HG03196 (cell line): ENCODE results near the gene PCF11.
A peak's percentile ranks its signal among the peaks of the same experiment; 100 is the strongest.

ENCODE experiments used
- ATAC-seq: cut with Tn5 transposase; IDR thresholded peaks from one replicate; pipeline ENCODE4 v1.9.1; 2021; ENCODE audit not compliant: unreplicated experiment

PCF11 gene

DNA sequence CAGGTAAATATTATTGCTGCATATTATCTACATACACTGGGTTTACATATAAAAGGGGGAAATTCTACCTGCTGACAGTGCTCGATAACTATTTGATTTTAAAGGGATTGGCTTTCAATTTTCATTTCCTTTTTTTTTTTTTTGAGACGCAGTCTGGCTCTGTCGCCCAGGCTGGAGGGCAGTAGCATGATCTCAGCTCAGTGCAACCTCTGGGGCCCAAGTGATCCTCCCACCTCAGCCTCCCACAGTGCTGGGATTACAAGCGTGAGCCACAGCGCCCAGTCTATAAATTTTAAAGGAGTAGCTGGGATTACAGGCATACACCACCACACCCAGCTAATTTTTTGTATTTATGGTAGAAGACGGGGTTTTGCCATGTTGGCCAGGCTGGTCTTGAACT is 3.2 kb upstream of the PCF11 start:
- ATAC-seq = no peak

DNA sequence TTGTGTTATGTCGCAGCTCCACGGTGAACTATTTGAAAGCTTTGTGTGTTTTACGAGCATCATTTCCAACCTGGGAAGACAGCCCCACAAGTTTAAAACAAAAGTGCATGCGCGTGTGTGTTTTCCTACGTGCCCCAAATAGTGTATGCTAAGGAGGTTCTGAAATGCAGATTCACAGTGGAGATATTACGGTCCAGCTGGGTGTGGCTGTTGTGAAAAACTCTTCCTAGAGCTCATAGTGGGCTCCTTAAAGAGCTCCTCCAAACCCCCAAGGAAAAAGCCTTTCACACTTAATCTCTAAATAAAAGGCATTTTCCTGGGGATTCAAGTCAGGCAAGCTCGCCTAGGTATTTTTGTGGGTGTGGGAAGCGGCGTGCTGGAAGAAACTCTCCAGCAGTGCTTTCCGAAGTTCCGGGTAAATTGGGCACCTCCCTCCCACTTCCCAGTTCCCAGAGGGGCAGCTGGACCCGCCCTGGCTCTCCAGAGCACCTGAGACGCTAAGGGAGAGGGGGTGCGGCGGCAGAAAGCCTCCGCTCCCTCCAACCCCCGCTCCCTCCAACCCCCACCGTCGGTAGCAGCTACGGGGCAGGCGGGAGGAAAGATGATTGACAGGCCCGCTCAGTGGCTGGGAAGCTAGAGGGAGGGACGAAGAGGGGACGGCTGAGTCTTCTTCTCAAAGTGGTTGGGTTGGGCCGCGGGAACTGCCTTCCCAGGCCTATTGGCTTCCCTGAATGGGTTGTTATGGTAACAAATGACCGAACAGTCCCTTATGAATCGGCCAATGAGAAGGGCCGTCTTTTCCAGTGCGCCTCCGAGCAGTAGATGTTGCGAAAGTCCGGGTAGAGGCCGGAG is 561 bp upstream of the PCF11 start:
- peak; percentile 97 for ATAC-seq

DNA sequence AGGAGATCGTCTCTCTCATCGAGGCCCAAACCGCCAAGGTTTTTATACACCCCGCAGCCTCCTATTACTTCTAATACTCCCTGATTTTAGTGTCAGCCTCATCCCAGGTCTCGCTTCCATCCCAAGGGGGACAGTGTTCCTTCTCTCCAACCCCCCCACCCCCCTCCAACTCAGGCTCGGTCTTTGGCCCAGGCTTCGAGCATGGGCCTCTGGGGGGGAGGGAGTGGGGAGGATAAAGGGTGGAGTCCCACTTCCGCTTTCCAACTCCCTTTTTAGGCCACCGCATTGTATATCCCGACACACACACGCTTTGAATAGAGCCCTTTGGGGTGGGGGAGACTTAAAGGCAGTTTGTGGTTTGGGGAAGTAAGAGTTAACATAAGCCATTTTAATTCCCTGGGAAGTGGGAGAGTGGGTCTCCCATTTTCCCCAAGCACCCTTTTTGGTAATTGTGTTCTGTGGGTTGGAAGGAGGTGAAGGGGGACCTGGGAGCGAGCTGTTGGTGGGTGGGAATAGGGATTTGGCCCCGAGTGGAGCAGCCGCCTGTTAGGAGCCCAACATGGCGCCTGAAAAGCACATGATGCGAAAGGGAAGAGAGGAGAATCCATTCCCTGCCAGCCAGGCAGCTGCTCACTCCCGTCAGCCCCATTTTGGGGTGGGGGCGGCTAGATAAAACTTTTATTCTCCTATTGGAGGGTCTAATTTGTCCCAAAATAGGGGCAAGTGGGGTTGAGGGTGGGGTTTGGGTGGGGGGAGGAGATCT is 844 bp downstream of the PCF11 start:
- ATAC-seq = no peak

- no peak for ATAC-seq
Observed at GRCh38 chr11:83158357-83158786, 1.4 kb downstream of the PCF11 start.

GRCh38 chr11:83158965-83159901 is 2.3 kb downstream of the PCF11 start:
- no peak for ATAC-seq

DNA sequence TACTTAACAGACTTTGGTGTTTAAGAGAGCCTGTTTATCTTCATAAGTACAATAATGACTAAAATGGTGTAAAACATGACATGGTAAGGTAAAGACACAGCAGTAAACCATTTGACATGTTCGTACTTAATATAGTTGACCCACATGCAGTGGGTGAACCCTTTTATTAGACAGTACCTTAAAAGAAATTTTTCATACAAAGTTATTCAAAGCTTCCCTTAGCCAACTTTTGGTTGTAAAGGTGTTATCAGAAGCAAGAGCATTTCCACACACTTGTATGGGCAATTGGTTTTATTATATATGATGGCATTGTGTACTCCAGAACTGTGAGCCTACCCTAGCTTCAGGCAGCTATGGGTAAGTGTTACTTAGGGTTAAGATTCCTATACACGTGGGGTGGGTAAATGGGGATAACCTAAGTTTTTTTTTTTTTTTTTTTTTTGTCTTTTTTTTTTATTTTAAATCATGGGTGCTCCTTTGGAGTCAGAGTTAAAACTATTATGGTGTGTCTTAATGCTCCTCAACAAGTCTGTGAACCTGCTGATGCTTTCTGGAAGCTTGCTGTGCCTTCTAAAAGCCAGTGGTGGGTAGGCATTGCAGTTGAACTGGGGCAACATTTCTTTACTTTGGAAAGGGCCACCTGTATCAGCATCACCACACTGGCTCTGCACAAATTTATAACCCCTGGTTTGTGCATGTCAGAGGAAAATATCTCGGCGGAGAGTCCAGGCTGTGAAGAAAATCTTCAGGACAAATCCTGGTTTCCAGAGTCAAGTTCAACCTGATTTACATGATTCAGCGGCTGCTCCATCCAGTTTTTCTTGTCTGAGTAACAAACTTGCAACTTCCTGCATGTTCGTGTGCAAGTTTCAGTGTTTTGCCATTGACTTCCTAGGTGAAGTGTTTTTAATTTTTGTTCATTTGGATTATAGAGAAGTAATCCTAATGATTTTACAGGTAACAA is 3.3 kb downstream of the PCF11 start:
- no peak for ATAC-seq

DNA sequence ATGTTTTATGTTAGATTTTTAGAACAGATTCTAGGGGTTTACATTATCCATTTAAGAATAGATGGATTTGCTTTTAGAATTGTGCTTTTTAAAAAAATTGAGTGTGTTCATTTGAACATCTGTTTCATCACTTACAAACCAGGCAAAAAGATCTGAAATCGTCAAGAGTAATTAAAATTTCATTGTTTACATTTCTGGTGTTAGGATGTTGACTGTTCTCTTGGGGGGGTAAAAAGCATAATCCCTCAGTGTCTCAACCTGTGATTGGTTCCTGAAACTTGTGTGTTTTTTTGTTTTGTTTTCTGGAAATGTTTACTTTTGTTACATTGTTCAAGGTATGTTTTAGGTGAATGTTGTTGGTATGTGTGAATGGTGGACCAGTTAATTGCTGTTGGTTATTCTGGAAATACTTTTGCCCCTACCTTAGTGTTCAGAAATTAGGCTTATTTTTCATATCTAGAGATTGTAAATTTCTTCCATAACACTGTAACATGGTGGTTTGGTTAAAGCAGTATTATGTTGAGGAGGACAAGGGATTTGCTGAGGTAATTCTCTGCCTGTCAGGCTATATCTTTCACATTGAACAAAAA is 4.8 kb downstream of the PCF11 start:
- ATAC-seq = no peak

- peak; percentile 52 for ATAC-seq
Observed at GRCh38 chr11:83162377-83162776, 5.4 kb downstream of the PCF11 start.

GRCh38 chr11:83166193-83166866 is 9.4 kb downstream of the PCF11 start:
- ATAC-seq = no peak

- ATAC-seq = no peak
Observed at GRCh38 chr11:83168756-83169155, 11.8 kb downstream of the PCF11 start.

DNA sequence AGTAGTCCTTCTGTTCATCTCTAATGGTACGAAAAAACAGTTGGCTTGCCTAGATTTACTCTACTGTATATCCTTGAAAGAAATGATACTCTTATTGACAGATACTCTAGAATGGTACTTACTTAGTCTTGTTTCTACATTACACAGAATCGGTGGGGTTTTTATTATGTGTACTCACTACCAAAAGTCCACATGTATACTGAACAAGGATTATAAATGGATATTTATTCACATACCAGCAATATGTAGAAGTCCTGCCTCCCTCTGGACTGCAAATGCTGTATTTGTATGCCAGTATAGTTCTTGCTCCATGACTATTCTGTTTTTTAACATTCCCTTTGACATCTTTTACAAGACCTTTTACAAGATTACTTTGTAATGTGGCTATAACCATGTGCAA is 13.9 kb downstream of the PCF11 start:
- ATAC-seq = no peak

- no peak for ATAC-seq
Observed at GRCh38 chr11:83172551-83172950, 15.6 kb downstream of the PCF11 start.

DNA sequence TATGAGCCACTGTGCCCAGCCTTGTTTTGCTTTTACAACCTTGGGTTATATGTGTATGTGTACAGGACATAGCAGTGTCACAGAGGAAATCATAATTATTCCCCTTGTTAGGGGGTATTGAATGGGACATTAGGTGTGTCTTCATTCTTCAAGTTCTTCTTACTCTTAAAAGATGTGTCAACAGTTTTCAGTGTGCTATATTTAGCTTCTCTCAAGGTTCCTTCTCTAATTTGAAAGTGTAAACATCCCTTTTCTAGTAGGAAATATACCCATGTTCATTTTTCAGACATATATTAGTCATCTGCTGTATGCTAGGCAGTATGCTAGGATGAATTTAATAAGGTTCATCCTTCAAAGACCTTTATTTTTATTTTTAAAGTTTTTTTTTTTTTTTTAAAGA is 17.1 kb downstream of the PCF11 start:
- ATAC-seq = peak; percentile 44

DNA sequence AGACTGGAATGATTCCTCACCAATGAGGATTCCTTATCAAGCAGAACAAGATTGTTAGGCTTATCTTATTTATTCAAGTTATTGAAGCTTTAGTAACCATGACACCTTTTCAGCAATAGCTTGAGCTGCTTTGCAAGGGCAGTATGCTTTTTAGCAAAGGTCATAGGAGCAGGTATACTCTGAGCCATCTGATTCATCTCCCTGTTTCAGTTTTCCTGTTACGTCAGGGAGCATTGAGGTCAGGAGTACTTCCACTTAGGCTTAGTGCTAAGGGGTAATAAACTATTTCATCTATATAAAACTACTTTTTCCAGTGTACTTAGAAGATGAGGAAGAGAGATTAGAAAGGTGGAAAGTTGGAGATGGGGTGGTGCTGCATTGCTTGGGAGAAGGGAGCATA is 18.9 kb downstream of the PCF11 start:
- no peak for ATAC-seq

DNA sequence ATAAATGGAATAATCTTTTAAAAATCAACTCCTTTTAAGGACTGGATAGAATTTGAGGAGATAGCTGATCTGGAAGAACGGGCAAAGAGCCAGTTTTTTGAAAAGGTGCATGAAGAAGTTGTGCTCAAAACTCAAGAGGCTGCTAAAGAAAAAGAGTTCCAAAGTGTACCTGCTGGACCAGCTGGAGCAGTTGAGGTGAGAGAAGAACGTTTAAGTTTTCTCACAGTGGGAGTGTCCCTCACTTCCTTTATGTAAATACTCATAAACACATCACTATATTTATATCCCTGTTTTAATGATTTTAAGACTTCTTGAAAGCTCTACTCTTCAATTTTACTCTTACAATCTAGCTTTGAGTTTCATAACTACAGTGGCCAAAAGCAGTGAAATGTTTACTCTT is 24.9 kb downstream of the PCF11 start:
- no peak for ATAC-seq

GRCh38 chr11:83185767-83186166 is 28.8 kb downstream of the PCF11 start:
- no peak for ATAC-seq

DNA sequence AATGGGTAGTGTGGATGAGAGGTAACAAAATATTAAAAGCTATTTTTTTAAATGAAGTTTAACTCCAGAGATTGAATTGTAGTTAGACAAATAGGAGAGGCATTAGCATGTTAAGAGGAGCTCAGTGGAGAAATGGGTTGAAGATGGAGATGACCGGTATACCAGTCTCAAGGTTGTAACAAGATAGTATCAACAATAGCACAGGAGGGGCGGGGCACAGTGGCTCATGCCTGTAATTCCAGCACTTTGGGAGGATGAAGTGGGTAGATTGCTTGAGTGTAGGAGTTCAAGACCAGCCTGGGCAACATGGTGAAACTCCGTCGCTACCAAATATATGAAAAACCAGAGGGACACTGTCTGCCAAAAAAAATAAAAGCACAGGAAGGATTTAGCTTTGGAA is 30.5 kb downstream of the PCF11 start:
- no peak for ATAC-seq

DNA sequence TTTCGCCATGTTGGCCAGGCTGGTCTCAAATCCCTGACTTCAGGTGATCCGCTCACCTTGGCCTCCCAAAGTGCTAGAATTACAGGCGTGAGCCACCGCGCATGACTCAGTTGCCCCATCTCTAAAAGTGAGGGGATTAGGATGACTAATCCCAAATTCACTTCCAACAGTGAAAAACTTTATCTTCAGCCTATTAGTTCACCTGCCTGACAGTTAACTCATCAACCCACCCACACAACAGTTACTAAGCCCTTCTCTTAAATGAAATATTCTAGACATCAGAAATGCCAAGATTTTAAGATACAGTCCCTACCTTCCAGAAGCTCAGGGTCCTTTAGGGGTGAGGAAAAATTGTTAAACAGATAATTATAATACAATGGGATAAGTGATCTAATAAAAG is 34.6 kb downstream of the PCF11 start:
- no peak for ATAC-seq

GRCh38 chr11:83191986-83192385 is 35.1 kb downstream of the PCF11 start:
- ATAC-seq = no peak
